Measurements from ENCODE around the gene ATP2B1. TPM values are rescaled to one million over a fixed set of nuclear protein-coding genes. Genes with fewer than 3 reads are reported as not detected.
A peak's percentile ranks its signal among the peaks of the same experiment; 100 is the strongest.

The ATP2B1 gene
- total RNA-seq, 3 donors from 2014 or later, result 48.4 to 83.2 (median 60.2) TPM

DNA sequence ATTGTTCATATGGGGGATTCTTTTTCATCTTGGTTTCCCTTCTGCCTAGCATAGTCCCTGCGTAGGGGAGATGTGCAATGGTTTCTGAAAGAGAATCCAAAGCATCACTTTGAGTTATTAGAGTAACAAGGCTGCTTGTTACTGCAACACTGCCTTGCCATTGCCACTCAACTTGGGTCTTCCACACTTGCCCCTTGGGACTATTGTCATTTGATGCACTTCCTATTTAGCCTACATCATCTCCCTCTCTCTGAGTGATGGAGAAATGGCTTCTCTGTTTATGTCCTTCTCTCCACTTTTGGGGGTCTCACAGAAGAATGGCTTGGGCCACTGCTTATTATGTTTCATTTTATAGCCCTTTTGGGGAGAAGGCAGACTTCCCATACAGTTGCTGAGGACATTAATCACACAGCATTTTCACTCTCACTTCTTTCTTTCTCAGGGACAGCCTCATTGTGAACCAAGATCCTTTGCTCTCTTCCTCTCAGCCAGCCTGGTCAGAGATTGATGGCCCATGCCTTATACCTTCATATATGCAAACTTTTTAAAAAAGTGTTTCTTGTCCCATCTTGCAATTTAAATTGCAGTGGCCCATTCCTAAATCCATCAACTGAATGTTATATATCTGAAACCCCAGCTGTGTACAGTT is 131.9 kb downstream of the ATP2B1 start:
- Histone ChIP-seq H3K4me3 (no peak overlapping the region), H3K36me3 (ENCODE audit: low read depth) (no peaks in the 10 kb centered on the region), H3K4me1 (ENCODE audit: low read depth) (no peaks in the 10 kb centered on the region), H3K9me3 (no peaks in the 10 kb centered on the region)
- intact Hi-C loops (cut with DNase I, micrococcal nuclease), result no loop called here
- TF ChIP-seq, protein P1, sequence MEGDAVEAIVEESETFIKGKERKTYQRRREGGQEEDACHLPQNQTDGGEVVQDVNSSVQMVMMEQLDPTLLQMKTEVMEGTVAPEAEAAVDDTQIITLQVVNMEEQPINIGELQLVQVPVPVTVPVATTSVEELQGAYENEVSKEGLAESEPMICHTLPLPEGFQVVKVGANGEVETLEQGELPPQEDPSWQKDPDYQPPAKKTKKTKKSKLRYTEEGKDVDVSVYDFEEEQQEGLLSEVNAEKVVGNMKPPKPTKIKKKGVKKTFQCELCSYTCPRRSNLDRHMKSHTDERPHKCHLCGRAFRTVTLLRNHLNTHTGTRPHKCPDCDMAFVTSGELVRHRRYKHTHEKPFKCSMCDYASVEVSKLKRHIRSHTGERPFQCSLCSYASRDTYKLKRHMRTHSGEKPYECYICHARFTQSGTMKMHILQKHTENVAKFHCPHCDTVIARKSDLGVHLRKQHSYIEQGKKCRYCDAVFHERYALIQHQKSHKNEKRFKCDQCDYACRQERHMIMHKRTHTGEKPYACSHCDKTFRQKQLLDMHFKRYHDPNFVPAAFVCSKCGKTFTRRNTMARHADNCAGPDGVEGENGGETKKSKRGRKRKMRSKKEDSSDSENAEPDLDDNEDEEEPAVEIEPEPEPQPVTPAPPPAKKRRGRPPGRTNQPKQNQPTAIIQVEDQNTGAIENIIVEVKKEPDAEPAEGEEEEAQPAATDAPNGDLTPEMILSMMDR (IDR thresholded peaks at IDR 0.05), result no peak
- no peak for DNase-seq
- ATAC-seq, result no peak

DNA sequence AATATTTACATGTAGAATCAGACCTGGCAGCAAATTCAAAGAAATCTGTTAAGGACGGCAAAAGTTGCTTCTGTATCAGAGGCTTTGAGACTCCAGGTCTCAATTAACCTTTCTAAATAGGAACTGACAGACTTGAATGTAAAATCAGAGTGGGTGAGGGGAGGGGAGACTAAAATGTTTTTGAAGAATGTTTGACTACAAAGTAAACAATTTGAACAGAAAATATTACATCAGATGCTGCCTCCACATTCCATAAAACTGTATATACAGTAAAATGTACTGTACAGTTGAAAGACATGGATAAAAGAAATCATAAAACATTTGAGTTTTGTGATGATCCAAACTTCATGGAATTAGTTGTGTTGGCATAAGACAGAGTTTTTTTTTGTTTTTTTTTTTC is 133.3 kb downstream of the ATP2B1 start:
- intact Hi-C loops (cut with DNase I, micrococcal nuclease), result no loop called here

DNA sequence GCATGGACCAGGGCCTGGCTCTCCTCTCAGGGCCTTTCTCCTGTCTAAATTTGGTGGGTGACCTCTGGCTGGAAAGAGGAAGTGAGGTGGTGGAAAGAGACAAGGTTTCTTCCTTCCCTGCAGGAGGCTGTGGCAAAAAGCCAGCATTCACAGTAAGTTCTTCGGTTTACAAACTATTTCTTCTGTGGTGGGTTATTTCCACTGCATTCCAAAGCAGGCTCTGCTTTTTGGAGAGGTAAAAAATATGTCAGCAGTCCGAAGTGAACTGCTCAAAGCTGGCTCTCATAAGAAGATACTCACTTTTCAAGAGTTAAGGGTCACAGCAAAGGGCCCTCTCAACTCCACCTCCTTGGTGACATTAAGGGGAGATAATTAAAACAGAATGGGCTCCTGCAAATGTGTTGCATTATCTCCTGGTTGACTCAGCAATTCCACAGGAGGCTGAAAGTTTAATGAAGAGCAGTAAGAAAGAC is 133.9 kb downstream of the ATP2B1 start:
- ATAC-seq (no peak), DNase-seq (peak in 1 of 3 donors; percentile 3)
- Histone ChIP-seq H3K4me1 (ENCODE audit: low read depth) (no peaks in the 10 kb centered on the region), H3K9me3 (no peaks in the 10 kb centered on the region), H3K36me3 (ENCODE audit: low read depth) (no peaks in the 10 kb centered on the region), H3K4me3 (no peak overlapping the region)
- intact Hi-C loops (cut with DNase I, micrococcal nuclease), result no loop called here
- TF ChIP-seq, protein P1 (IDR thresholded peaks at IDR 0.05), result no peak

More for the DNA sequence above, 133.3 kb downstream of the ATP2B1 start:
- no peak for ATAC-seq
- Histone ChIP-seq H3K4me3 (no peak overlapping the region), H3K9me3 (no peaks in the 10 kb centered on the region), H3K36me3 (ENCODE audit: low read depth) (no peaks in the 10 kb centered on the region), H3K4me1 (ENCODE audit: low read depth) (no peaks in the 10 kb centered on the region)
- TF ChIP-seq, protein P1 (IDR thresholded peaks at IDR 0.05), result no peak
- DNase-seq, result no peak

DNA sequence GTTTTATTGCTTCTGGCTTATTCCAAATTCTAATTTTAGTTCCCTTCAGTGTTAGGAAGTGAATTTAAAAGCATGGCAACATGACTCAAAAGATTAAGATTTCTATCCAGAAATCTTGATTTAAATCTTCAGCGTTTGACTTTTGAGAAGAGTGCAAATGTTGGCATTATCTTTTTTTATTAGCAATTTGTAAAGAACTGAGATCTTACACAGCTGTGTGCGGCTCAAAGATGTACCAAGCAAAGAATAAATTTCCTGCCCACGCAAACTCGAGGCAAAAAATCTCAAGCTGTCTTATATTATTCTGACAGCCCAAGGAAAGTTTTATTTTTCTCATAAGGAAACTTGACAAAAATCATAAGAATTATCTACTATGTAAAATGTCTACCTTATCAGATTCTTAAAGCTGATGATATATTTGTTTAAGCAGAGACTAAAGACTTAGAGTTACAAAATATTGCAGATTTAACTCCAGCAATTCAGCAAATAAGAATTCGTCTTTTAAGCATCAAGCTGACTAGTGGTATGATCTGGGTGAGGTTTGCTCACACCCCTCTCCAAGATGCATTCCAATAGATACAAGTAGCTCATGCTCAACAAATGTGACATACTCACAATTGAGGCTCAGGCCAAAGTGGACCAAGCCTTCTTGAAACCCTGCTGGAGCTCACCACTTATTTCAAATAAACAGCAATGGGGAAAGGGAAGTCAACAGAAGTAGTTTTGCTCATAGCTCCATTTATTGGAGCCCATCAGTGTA is 135.4 kb downstream of the ATP2B1 start:
- Histone ChIP-seq H3K36me3 (ENCODE audit: low read depth) (no peaks in the 10 kb centered on the region), H3K4me1 (ENCODE audit: low read depth) (no peaks in the 10 kb centered on the region), H3K9me3 (no peaks in the 10 kb centered on the region), H3K4me3 (no peak overlapping the region)
- DNase-seq, result no peak
- intact Hi-C loops (cut with DNase I, micrococcal nuclease), result no loop called here
- ATAC-seq, result no peak
- TF ChIP-seq, protein P1 (IDR thresholded peaks at IDR 0.05), result no peak

DNA sequence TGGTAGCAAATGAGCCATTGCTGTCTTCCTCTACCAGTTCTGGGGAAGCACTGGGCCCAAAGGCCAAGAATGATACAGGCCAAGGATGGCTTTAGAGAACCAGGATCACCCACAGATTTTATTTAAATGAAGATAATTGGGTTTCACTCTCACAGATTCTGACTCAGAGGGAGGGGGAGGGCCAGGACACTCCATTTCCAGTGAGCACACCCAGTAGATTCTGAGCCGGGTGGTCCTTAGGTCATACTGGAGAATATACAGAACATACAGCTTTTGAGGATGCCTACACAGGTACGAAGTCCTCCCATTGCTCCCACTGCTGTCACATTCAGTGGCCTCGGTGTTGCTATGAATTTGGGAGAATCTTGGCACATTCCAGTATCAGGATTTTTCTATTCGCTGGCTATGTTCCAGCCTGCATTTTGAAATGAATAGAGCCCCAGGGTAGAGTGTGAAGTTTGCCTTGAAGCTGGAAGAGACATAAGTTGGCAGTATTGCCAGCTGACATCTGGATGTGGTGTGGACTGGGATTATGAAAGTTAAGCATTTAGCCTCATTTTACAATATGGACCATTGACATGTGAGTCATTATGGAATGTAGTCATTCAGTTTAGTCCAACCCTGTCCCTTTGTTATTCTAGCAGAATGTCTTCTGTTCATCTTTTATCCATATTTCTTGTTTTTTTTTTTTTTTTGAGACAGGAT is 137.0 kb downstream of the ATP2B1 start:
- no peak overlapping the region for H3K4me3 ChIP-seq
- H3K36me3 ChIP-seq (ENCODE audit: low read depth), result no peaks in the 10 kb centered on the region
- no peak for DNase-seq
- no peaks in the 10 kb centered on the region for H3K9me3 ChIP-seq
- intact Hi-C loops (cut with DNase I, micrococcal nuclease), result no loop called here
- ATAC-seq, result no peak
- TF ChIP-seq, protein P1 (IDR thresholded peaks at IDR 0.05), result no peak
- H3K4me1 ChIP-seq (ENCODE audit: low read depth), result no peaks in the 10 kb centered on the region
